DND-41 (cell line): ENCODE results near the gene TNS3.

Experiments used
- ATAC-seq: fragments of 200-7000 bp; cut with Tn5 transposase; 3 replicates; pipeline ENCODE4 v1.9.1; 2021; ENCODE audit warnings: low read depth; ENCODE audit not compliant: insufficient read depth
- DNase-seq: peaks from one replicate; pipeline ENCODE4 v3.0.0-alpha.2; 2020
- H2AFZ ChIP-seq: 2 replicates; pipeline ENCODE4 v1.6.0; 2012; ENCODE audit warnings: low read depth, low read length
- H3K27ac ChIP-seq: 2 replicates; pipeline ENCODE4 v1.5.1; 2012; ENCODE audit warnings: low read length, inconsistent platforms
- H3K27me3 ChIP-seq: fragments of 200-600 bp; sonication (generic); 2 replicates; pipeline ENCODE4 v1.6.0; 2012; ENCODE audit warnings: low read length, mild to moderate bottlenecking, inconsistent platforms; ENCODE audit not compliant: insufficient read depth, poor library complexity
- H3K36me3 ChIP-seq: 2 replicates; pipeline ENCODE4 v1.5.1; 2012; ENCODE audit warnings: low read length, inconsistent platforms; ENCODE audit not compliant: insufficient read depth
- H3K4me1 ChIP-seq: 2 replicates; pipeline ENCODE4 v1.5.1; 2012; ENCODE audit warnings: mild to moderate bottlenecking, low read length; ENCODE audit not compliant: insufficient read depth
- H3K4me2 ChIP-seq: 2 replicates; pipeline ENCODE4 v1.6.0; 2012; ENCODE audit warnings: mild to moderate bottlenecking, moderate library complexity, low read length, inconsistent platforms; ENCODE audit not compliant: insufficient read depth
- H3K4me3 ChIP-seq, 2 experiments: fragments of 200-600 bp in 1 of 2; shearing (Covaris generic) in 1 of 2; 2 replicates each; pipeline ENCODE4 v1.5.1; 2012 to 2016; ENCODE audit warnings: inconsistent platforms in 2 of 2, low read length in 2 of 2, mild to moderate bottlenecking in 2 of 2, low read depth in 1 of 2, moderate library complexity in 1 of 2
- H3K79me2 ChIP-seq: 2 replicates; pipeline ENCODE4 v1.6.0; 2012; ENCODE audit warnings: low read length, inconsistent platforms; ENCODE audit not compliant: insufficient read depth
- H3K9ac ChIP-seq: 2 replicates; pipeline ENCODE4 v1.6.0; 2012; ENCODE audit warnings: low read depth, mild to moderate bottlenecking, inconsistent platforms, low read length, moderate library complexity
- H3K9me3 ChIP-seq: 2 replicates; pipeline ENCODE4 v1.5.1; 2012; ENCODE audit warnings: low read length, moderate library complexity, mild to moderate bottlenecking, inconsistent platforms; ENCODE audit not compliant: insufficient read depth, severe bottlenecking
- H4K20me1 ChIP-seq: 2 replicates; pipeline ENCODE4 v1.6.0; 2012; ENCODE audit warnings: low read length; ENCODE audit not compliant: insufficient read depth
- CTCF ChIP-seq: IDR thresholded peaks from 2 replicates; pipeline ENCODE4 v1.5.1; 2012; ENCODE audit warnings: borderline replicate concordance, low read length, moderate library complexity, mild to moderate bottlenecking; ENCODE audit not compliant: poor library complexity, severe bottlenecking; ENCODE audit errors: extremely low read depth
- EZH2 ChIP-seq: IDR thresholded peaks from 3 replicates; pipeline ENCODE4 v1.6.1; 2012; ENCODE audit warnings: borderline replicate concordance, low read depth, mild to moderate bottlenecking, moderate library complexity, low read length, inconsistent platforms; ENCODE audit not compliant: severe bottlenecking

The TNS3 gene

GRCh38 chr7:47421456-47421855 lies 160.5 kb downstream of the TNS3 start:
- no peak overlapping the region for H2AFZ ChIP-seq
- no peaks in the 10 kb centered on the region for H3K79me2 ChIP-seq
- no peaks in the 10 kb centered on the region for H3K27me3 ChIP-seq
- DNase-seq, result no peak
- no peak overlapping the region for H3K9ac ChIP-seq
- no peaks in the 10 kb centered on the region for H3K4me1 ChIP-seq
- TF ChIP-seq CTCF (no peak), EZH2 (no peak)
- no peak overlapping the region for H3K27ac ChIP-seq
- no peak overlapping the region for H3K4me3 ChIP-seq
- no peaks in the 10 kb centered on the region for H4K20me1 ChIP-seq
- H3K4me2 ChIP-seq, result no peak overlapping the region
- no peaks in the 10 kb centered on the region for H3K9me3 ChIP-seq
- no peaks in the 10 kb centered on the region for H3K36me3 ChIP-seq
- ATAC-seq, result no peak

- TF ChIP-seq EZH2, result no peak
- no peak for TF ChIP-seq CTCF
These were observed 161.7 kb downstream of the TNS3 start for GRCh38 chr7:47420122-47420780.

GRCh38 chr7:47419471-47419870 lies 162.4 kb downstream of the TNS3 start:
- peaks cover 4% of the 10 kb centered on the region for H3K9me3 ChIP-seq
- no peak for TF ChIP-seq CTCF
- no peaks in the 10 kb centered on the region for H3K27me3 ChIP-seq
- no peaks in the 10 kb centered on the region for H3K79me2 ChIP-seq
- no peak overlapping the region for H3K4me2 ChIP-seq
- H3K27ac ChIP-seq, result no peak overlapping the region
- H3K4me3 ChIP-seq, result no peak overlapping the region
- ATAC-seq (no peak), DNase-seq (no peak)
- no peaks in the 10 kb centered on the region for H3K4me1 ChIP-seq
- no peaks in the 10 kb centered on the region for H4K20me1 ChIP-seq
- H2AFZ ChIP-seq, result no peak overlapping the region
- H3K36me3 ChIP-seq, result no peaks in the 10 kb centered on the region
- no peak overlapping the region for H3K9ac ChIP-seq

More at GRCh38 chr7:47420122-47420780, 161.7 kb downstream of the TNS3 start:
- H3K9ac ChIP-seq, result no peak overlapping the region
- no peaks in the 10 kb centered on the region for H4K20me1 ChIP-seq
- no peak overlapping the region for H3K4me3 ChIP-seq
- H3K4me2 ChIP-seq, result no peak overlapping the region
- peaks cover 4% of the 10 kb centered on the region for H3K9me3 ChIP-seq
- no peak overlapping the region for H3K27ac ChIP-seq
- H3K36me3 ChIP-seq, result no peaks in the 10 kb centered on the region
- no peaks in the 10 kb centered on the region for H3K27me3 ChIP-seq
- no peak for ATAC-seq
- no peaks in the 10 kb centered on the region for H3K79me2 ChIP-seq
- H3K4me1 ChIP-seq, result no peaks in the 10 kb centered on the region
- DNase-seq, result no peak
- no peak overlapping the region for H2AFZ ChIP-seq
